Epidermal melanocyte (primary cell): ENCODE measurements around the gene IDNK.
A peak's percentile ranks its signal among the peaks of the same experiment; 100 is the strongest.

Experiments used
- DNase-seq: peaks from one replicate; pipeline ENCODE4 v3.0.0; 2011; ENCODE audit warnings: low spot score; ENCODE audit not compliant: insufficient read length

The IDNK gene

DNA sequence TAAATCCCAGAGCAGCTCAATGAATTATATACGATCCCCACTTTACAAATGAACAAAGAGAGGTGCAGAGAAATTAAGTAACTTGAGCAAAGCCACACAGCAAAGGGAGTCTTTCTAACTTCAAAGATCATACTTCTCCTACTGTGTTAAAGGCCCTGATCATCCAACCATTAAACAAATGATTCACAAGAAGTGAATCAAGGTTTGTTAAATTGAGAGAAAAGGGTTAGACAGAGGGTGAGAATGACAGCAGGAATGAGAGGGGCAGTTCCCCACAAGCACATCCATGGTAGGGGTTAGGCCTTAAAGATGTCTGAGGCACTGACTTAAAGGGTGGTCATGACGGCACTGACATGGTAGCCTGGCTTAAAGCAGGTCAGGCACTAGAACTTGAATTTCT lies 10.7 kb downstream of the IDNK start:
- no peak for DNase-seq

DNA sequence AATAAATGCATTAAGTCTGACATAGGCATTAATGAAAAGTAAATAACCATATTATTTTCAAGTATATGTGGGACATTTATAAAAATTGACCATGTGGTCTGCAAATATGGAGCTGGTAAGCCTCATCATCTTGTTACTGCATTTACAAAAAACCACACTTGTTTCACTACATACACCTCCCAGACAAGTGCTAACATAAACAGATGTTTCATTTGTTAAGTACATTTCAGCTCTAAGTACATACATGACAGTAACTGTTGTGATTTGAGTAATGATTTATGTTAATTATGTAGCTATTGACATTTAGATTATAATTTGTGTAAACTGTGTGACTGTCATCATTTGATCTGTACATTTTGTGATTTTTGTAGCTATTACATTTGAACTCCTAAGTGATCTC lies 13.9 kb downstream of the IDNK start:
- DNase-seq: no peak

- no peak for DNase-seq
Observed at GRCh38 chr9:83637389-83637788, 14.4 kb downstream of the IDNK start.

DNA sequence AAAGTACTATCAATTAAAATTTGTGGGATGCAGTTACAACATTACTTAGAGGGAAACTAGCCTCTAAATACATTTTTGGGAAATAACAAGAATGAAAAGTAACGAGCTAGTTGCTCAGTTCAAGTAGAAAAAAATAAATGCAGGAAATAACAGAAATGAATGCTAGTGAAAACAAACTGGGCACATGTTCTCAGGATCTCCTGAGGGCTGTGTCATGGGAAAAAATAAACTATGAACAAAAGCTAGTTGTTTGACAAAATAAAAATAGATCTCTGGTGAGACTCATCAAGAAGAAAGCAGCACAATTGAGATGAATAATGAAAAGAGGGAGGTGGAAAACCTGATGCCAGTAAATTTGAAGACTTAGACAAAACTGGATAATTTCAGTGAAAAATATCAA lies 16.3 kb downstream of the IDNK start:
- DNase-seq: no peak

DNA sequence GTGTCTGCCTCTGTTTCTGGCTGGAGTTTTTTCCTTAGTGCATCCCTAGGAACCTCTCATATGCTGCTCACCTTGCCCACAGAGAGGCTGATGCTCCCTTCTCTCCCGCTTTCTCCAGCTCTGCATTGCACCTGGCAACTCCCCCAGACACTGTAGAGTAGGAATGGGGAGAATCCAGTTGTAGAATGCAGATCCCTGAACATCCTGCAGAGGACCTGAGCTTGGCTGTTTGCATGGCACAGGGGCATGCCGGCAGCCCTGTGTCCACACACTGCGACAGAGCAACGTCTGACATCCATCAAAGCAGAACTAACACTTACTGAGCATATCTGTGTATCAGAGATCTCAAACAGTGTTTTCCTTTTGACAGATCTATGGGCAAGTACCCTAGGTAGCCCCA lies 19.9 kb downstream of the IDNK start:
- DNase-seq: no peak

DNA sequence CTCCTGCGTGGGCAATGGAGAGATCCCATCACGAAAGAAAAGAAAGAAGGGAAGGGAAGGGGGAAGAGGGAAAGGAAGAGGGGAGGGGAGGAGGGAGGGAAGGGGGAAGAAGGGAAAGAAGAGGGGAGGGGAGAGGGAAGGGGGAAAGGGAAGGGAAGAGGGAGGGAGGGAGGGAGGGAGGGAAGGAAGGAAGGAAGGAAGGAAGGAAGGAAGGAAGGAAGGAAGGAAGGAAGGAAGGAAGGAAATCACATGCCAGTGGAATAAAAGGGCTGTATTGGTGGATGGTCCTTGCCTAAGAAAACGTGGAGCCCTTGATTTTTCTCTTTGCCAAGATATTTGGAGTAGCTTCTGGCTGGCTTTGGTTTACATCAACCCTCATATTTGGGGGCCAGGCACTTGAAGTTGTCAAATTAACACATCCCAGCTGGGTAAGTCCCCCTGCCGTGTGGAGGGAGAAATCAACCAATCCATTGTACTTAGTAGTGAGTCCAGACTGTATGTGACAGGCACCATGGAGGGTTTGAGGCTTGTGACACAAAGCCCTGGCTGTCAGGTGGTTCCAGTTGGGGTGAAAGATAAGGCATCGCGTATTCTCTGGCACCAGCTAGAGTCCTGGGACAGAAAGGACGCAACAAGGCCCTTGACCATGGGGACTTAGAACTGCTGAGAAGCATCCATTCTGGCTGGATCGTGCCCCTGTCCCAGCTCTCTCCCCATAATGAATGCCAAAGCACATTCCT lies 23.7 kb downstream of the IDNK start:
- no peak for DNase-seq

DNA sequence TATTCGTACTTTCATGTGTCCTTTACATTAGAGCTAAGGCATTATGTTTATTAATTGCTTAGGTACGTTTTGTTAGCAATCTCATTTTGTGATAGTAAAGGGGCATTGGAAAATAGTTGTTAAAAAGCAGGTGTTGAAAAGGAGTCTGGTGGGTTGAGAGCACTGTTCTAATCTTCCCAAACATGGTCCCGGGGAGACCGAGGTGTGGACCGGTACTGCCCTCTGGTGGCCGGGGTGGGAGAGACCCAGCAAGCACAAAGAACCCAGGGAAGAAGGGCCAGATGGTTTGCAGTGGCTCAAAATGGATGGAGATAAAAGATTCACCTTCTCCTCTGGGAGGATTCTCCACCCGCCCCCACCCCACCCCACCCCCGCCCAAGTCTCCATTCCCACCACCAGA lies 26.1 kb downstream of the IDNK start:
- peak; percentile 48 for DNase-seq

DNA sequence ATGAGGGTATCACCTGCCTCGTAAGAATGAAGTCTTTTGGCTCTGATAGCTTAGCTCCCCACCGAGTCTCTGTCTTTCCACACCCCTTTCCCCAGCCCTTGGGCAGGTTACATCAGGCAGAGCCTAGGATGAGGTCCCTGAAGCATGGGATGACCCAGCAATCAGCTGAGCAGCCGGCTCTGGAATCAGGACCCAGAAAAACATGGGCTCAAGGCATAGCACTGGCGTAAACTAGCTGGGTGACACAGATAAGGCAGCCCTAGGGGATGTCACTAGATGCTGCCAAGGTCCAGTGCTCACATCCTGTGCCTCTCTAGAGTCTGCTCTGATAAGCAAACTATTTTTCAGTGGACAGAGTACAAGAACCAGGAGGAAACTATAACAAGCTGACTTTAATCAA lies 26.6 kb downstream of the IDNK start:
- no peak for DNase-seq

DNA sequence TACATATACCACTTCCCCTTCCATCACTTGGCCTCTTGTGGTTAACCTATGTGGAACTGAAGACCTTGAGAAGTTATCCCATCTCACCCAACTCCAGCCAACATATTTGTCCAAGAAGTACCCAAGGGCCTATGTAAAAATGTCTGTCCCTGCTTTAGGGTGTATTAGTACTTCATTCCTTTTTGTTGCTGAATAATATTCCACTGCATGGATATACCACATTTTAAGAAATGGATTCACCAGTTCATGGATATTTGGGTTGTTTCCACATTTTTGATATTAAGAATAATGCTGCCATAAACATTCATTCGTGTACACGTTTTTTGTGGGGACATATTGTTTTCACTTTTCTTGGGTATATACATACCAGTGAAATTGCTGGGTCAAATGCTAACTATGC lies 28.6 kb downstream of the IDNK start:
- DNase-seq: no peak

GRCh38 chr9:83652433-83652832 lies 29.5 kb downstream of the IDNK start:
- no peak for DNase-seq

- no peak for DNase-seq
Observed at GRCh38 chr9:83655433-83655832, 32.5 kb downstream of the IDNK start.

DNA sequence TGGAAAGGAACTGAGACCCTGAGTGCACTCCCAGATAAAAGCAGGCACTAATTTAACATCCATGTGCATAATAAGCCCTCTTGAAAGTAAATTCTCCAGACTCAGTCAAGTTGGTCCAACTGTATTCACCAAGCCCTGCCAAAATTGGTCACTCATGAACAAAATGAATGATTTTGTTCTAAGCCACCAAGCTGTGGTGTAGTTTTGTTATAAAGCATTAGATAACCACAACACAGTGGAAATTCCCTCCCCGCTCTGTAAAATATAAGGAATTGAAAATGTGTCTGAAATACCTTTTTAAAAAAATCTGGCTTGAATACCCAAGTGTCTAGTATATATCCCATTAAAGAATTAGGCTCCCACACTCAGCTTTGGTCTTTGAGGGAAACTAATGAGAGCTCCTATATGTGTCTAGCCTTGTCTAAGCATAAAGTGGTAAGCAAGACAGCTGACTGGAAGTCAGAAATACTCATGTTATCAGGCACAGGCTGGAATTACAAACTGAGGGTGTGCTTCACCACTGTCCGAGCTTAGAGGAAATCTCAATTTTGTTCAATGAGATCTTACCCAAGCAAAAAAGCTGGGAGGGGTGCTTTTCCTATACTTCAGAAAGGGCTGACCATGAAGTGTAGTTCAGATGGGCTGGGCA lies 33.2 kb downstream of the IDNK start:
- no peak for DNase-seq

DNA sequence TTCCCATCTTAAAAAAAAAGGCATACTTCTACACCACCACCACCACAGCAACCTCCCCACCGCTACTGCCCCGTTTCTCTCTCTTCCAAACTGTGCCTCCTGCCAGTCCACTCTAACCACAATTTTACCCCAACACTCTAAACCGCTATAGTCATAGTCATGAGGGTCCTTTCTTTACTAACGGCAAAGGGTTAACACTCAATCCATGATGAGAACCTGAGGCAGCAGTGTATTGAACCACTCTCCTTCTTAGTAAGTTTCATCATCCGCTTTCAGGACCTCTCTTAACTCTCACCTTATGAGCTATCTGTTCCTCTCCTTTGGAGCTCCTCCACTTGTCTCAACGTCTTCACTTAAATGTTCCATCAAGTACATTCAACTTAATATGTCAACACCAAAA lies 34.0 kb downstream of the IDNK start:
- DNase-seq: no peak

DNA sequence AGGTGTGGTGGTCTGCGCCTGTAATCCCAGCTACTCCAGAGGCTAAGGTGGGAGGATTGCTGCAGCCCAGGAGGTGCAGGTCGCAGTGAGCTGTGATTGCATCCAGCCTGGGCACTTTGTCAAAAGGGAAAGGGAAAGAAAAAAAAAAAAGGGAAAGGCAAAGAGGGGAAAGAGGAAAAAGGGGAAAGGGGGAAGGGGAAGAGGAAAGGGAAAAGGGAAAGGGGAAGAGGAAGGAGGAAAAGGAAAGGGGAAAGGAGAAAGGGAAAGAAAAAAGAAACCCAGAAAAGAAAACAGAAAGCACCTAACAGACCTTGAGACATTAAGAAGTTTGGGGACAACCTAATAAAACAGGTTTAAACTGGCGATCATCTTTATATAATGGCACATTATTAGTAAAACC lies 40.0 kb downstream of the IDNK start:
- DNase-seq: no peak

DNA sequence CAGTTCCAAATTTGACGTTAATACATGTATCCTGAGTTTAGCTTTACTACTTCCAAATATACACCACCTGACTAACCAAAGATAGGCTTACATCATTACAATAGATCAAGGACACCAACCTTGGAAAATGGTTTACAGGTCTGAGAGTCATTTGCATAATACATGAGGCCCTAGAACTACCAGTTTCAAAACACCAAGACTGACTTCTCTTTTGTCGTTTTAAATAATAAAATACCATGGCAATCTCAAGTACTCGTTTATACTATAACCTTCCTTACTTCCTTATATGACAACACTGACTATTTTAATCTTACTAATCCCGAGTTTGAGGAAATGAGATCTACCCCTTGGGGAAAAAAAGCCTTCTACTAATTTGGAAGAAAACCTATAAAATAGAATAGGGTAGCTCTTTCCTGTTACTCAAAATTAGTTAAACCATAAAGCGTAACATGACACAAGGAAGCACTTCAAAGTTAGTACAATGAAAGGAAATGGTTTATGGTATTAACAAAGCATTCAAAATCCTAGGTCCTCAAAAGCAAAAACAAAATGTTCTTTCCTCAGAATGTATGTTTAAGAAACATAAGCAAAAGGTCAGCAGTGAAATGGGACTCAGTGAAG lies 42.7 kb downstream of the IDNK start:
- no peak for DNase-seq

DNA sequence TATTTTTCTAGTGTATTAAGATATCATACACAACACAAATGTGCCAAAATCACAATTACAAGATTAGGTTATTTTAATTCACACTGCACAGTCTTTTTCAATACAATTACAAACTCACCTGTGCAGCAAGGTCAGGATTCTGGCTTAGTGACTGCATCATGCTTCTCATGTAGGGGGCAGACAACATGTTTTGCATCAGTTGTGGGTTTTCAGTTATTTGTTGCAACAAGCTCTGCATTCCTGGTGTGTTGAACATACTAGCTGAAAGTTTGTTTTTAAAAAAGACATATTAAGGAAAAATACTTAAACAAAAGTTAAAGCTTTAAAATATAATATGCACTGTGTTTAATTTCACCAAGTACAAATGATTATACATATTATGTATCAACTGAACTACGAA lies 46.1 kb downstream of the IDNK start:
- no peak for DNase-seq

DNA sequence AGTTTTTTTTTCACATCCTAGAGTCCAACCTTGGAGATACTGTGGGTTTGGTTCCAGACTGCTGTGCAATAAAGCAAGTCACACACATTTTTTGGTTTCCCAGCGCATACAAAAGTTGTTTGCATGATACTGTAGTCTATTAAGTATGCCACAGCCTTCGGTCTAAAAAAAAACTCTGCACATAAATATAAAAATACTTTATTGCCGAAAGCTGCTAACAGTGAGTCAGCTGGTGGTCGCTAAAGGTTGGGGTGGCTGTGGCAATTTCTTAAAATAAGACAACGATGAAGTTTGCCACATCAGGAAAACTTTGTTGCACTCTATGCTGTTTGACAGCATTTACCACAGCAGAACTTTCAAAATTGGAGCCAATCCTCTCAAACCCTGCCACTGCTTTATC lies 47.4 kb downstream of the IDNK start:
- no peak for DNase-seq

DNA sequence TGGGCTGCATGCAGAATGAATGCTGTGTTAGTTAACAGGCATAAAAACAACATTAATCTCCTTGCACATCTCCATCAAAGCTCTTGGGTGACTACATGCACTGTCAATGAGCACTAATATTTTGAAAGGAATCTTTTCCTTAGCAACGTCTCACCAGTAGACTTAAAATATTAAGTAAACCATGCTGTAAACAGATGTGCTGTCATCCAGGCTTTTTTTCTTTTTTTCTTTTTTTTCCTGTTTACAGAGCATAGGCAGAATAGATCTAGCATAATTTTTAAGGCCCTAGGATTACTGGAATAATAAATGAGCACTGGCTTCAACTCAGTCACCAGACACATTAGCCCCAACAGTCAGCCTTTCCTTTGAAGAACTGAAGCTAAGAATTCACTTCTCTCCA lies 48.5 kb downstream of the IDNK start:
- no peak for DNase-seq

- no peak for DNase-seq
Observed at GRCh38 chr9:83675466-83675865, 52.5 kb downstream of the IDNK start.

DNA sequence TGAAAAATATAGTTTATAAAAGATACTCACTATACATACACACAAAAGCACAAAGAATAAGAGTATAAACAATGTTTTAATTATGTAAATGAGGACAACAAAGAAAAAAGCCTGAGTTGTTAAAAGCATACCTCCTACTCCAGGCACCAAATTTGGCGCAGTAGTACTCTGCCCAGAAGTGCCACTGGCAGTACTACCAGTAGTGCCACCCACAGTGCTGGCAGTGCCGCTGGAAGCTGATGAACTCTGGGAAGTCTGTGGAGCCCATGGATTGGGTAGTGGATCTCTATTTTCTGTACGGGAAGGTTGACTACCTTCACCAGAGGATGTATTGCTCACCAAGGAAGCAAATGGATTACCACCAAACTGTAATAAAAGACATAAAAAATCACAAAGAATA lies 54.7 kb downstream of the IDNK start:
- no peak for DNase-seq

DNA sequence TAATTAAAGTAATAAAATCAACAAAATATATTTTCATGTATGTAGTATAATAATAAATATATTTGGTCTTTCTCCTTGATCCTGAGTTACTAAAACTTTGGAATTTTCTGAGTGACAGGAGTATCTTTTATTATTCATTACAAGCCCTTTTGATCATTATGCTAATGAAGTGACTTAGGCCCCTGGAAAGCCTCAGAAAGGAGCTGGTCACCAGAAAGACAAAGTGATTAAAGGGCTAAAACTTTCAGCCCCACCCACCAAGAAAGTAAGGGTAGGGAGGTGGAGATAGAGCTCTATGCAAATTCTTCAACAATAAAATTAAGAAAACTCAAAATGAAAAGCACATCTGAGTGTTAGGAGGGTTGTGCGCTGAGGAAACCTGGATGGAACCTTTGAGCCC lies 57.3 kb downstream of the IDNK start:
- DNase-seq: no peak

GRCh38 chr9:83681490-83681889 lies 58.5 kb downstream of the IDNK start:
- DNase-seq: no peak

- DNase-seq: no peak
Observed at GRCh38 chr9:83688921-83689320, 66.0 kb downstream of the IDNK start.
